Hypothalamus (tissue), 51 donors: ENCODE data around the gene KIFBP.
"Not testable (repeated sequence)": the region's sequence is repeated elsewhere in the genome, so short reads cannot be mapped to it uniquely, and the experiment has no call there.

Experiments
- DNase-seq, 51 donors: peaks; one replicate each; lab custom pipeline; 2025; lab: John Stamatoyannopoulos, UW

The KIFBP gene

GRCh38 chr10:68988530-68989316 lies at the start of gene KIFBP:
TSS of gene KIFBP (plus strand) at chr10:68988803. CDS start at chr10:68988833, 30 bp downstream.
- DNase-seq = peak; percentile 34 to 98 (median 92)

GRCh38 chr10:68938884-68939283 lies 49.7 kb upstream of the KIFBP start:
- no peak for DNase-seq

- DNase-seq = not testable (repeated sequence)
These were observed 47.7 kb upstream of the KIFBP start for GRCh38 chr10:68940917-68941316.

- DNase-seq = no peak
These were observed 38.0 kb upstream of the KIFBP start for GRCh38 chr10:68950598-68950997.

- DNase-seq = no peak
These were observed 33.7 kb upstream of the KIFBP start for GRCh38 chr10:68954904-68955303.

- no peak for DNase-seq
These were observed 33.2 kb upstream of the KIFBP start for GRCh38 chr10:68955355-68955831.

GRCh38 chr10:68955832-68956532 lies 32.6 kb upstream of the KIFBP start, which contains the start of gene DDX21:
TSS of gene DDX21 (plus strand) at chr10:68956170. CDS start at chr10:68956226, 56 bp downstream.
- DNase-seq = peak; percentile 43 to 97 (median 85)

- DNase-seq = no peak
These were observed 31.4 kb upstream of the KIFBP start for GRCh38 chr10:68957284-68957615.

GRCh38 chr10:68957654-68958053 lies 30.9 kb upstream of the KIFBP start:
- DNase-seq = no peak

GRCh38 chr10:68959695-68960527 lies 28.7 kb upstream of the KIFBP start:
- no peak for DNase-seq

- no peak for DNase-seq
These were observed 25.5 kb upstream of the KIFBP start for GRCh38 chr10:68963151-68963550.

GRCh38 chr10:68973975-68974374 lies 14.6 kb upstream of the KIFBP start:
- DNase-seq = no peak

GRCh38 chr10:68975936-68976473 lies 12.6 kb upstream of the KIFBP start:
- not testable (repeated sequence) for DNase-seq

GRCh38 chr10:68979738-68980137 lies 8.9 kb upstream of the KIFBP start:
- DNase-seq = not testable (repeated sequence)

- DNase-seq = no peak
These were observed 7.5 kb upstream of the KIFBP start for GRCh38 chr10:68981074-68981473.

- DNase-seq = no peak
These were observed 6.2 kb upstream of the KIFBP start for GRCh38 chr10:68982389-68982788.

- DNase-seq = no peak
These were observed 992 bp upstream of the KIFBP start for GRCh38 chr10:68987611-68988010.

GRCh38 chr10:68989317-68989990 lies 851 bp downstream of the KIFBP start:
- peak in 6 of 51 donors; percentile 15 to 36 (median 29) for DNase-seq

GRCh38 chr10:68992636-68993440 lies 4.2 kb downstream of the KIFBP start:
- DNase-seq = peak in 4 of 51 donors; percentile 3 to 16 (median 8)
